HCT116 (cell line): ENCODE results near the gene RUFY1.
"Not testable (repeated sequence)": the region's sequence is repeated elsewhere in the genome, so short reads cannot be mapped to it uniquely, and the experiment has no call there.

Experiments
- EZH2 ChIP-seq: fragments of 200-600 bp; sonication (generic); IDR thresholded peaks from 2 replicates; pipeline ENCODE4 v1.6.1; 2017; ENCODE audit warnings: antibody characterized with exemption, mixed run types
- JUND ChIP-seq: IDR thresholded peaks from 2 replicates; pipeline ENCODE4 v1.6.1; 2012
- POLR2A ChIP-seq: IDR thresholded peaks from 2 replicates; pipeline ENCODE4 v1.7.0; 2011; ENCODE audit warnings: borderline replicate concordance; ENCODE audit not compliant: insufficient read depth, insufficient read length; ENCODE audit errors: extremely low read depth

DNA sequence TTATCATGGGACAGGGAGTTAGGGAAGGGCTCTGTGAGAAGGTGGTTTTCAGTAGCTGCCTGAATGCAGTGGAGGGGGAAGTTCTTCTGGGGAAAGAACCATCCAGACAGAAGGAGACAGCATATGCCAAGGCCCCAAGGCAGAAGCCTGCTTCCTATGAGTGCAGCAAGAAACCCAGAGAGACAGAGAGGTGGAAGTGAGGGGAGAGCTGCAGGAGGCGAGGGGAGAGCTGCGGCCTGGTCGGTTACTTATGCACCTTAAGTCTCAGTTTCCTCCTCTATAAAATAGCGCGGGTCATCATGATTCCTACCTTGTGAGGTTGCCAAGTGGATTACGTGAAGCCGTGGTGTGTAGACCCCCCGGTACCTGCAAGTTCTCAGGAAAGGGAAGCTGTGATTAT, 47.9 kb upstream of the RUFY1 start:
- not testable (repeated sequence) for TF ChIP-seq JUND, POLR2A, EZH2
